HepG2 (cell line): ENCODE measurements around the gene FAM20C. TPM values are rescaled to one million over a fixed set of nuclear protein-coding genes. Genes with fewer than 3 reads are reported as not detected.

ENCODE experiments used
- ATAC-seq: fragments of 200-7000 bp; cut with Tn5 transposase; 3 replicates; pipeline ENCODE4 v1.9.1; 2020; ENCODE audit warnings: mild to moderate bottlenecking, moderate library complexity
- BruUV-seq: library from RNA; stranded (reverse); fragments of 400-500 nt; replicated peaks from 2 replicates; lab custom pipeline; 2021; lab: Mats Ljungman, UMichigan
- CTCF ChIA-PET: fragments of 300-600 bp; formaldehyde crosslinking; extraction: SDS; loops from one replicate; lab custom pipeline; 2021; ENCODE audit warnings: low total read pairs, inconsistent platforms, low intra/inter-chr PET ratio; lab: Yijun Ruan, JAX
- POLR2A ChIA-PET: fragments of 350-600 bp; sonication (Branson Sonifier 250); formaldehyde crosslinking; loops from one replicate; lab custom pipeline; 2020; ENCODE audit warnings: antibody characterized with exemption, inconsistent platforms; lab: Yijun Ruan, JAX
- DNase-seq: peaks from one replicate; pipeline ENCODE4 v3.0.0-alpha.2; 2015; ENCODE audit warnings: low spot score
- FAIRE-seq: peaks from 3 replicates; lab custom pipeline; 2011; peaks lifted over from hg19 to GRCh38; lab: Jason Lieb, UNC
- H2AFZ ChIP-seq: one replicate; pipeline ENCODE4 v1.6.1; 2011; ENCODE audit warnings: low read length, inconsistent platforms
- H3K27ac ChIP-seq: fragments of 300-600 bp; 3 replicates; pipeline ENCODE4 v1.8.0; 2011; ENCODE audit warnings: mixed run types, mild to moderate bottlenecking, mixed read lengths, low read length, inconsistent platforms; ENCODE audit not compliant: insufficient read depth; ENCODE audit errors: extremely low read length
- H3K27me3 ChIP-seq, 2 experiments: fragments of 200-600 bp in 1 of 2; 2 replicates in 1 of 2; 3 replicates in 1 of 2; pipeline versions ENCODE4 v1.6.0 to v1.8.0; 2011; ENCODE audit warnings: low read length in 2 of 2, mild to moderate bottlenecking in 2 of 2, moderate library complexity in 2 of 2, inconsistent platforms in 1 of 2; ENCODE audit not compliant: insufficient read depth in 2 of 2, control insufficient read depth in 1 of 2
- H3K36me3 ChIP-seq, 2 experiments: fragments of 200-600 bp in 1 of 2; replicated peaks in 1 of 2; 2 replicates in 1 of 2; 3 replicates in 1 of 2; pipeline versions ENCODE4 v1.5.1 to v1.8.0; 2011; ENCODE audit warnings: low read length in 2 of 2, inconsistent platforms in 1 of 2; ENCODE audit not compliant: insufficient read depth in 2 of 2, control insufficient read depth in 1 of 2
- H3K4me1 ChIP-seq: 2 replicates; pipeline ENCODE4 v1.5.1; 2012; ENCODE audit warnings: low read length, inconsistent platforms; ENCODE audit not compliant: insufficient read depth
- H3K4me2 ChIP-seq: 2 replicates; pipeline ENCODE4 v1.6.0; 2011; ENCODE audit warnings: low read depth, low read length, inconsistent platforms
- H3K4me3 ChIP-seq, 3 experiments: fragments of 200-600 bp in 1 of 3; sonication (generic), shearing (Covaris generic) in 1 of 3; replicated peaks in 1 of 3; 2 replicates each; pipeline ENCODE4 v1.5.1; 2011 to 2016; ENCODE audit warnings: low read length in 3 of 3, inconsistent platforms in 2 of 3, low read depth in 2 of 3, mild to moderate bottlenecking in 2 of 3, control low read depth in 1 of 3, mixed read lengths in 1 of 3; ENCODE audit not compliant: insufficient read depth in 1 of 3
- H3K79me2 ChIP-seq: one replicate; pipeline ENCODE4 v1.6.1; 2011; ENCODE audit warnings: low read length, inconsistent platforms; ENCODE audit not compliant: insufficient read depth
- H3K9ac ChIP-seq: 2 replicates; pipeline ENCODE4 v1.6.0; 2011; ENCODE audit warnings: mild to moderate bottlenecking, low read depth, low read length, inconsistent platforms; ENCODE audit not compliant: insufficient read depth
- H3K9me3 ChIP-seq: 2 replicates; pipeline ENCODE4 v1.5.1; 2012; ENCODE audit warnings: mild to moderate bottlenecking, low read length
- H4K20me1 ChIP-seq: 2 replicates; pipeline ENCODE4 v1.6.0; 2011; ENCODE audit warnings: inconsistent platforms, mild to moderate bottlenecking, low read length, moderate library complexity; ENCODE audit not compliant: insufficient read depth
- KDM1A ChIP-seq: IDR thresholded peaks from 2 replicates; pipeline ENCODE4 v1.6.1; 2016; ENCODE audit warnings: missing compliant biosample characterization
- RFXAP ChIP-seq: sonication (generic); formaldehyde crosslinking; IDR thresholded peaks from 2 replicates; pipeline ENCODE4 v1.4.0; 2020; ENCODE audit warnings: missing genetic modification reagents, borderline replicate concordance
- WGBS: methylation state at CpG from one replicate; pipeline ENCODE4 v1.1.6; 2017; ENCODE audit warnings: low lambda C conversion rate; 5-methylcytosine and 5-hydroxymethylcytosine counted together
- in situ Hi-C: cut with HindIII; loops from 2 replicates; pipeline ENCODE4 v1.10.0; 2017; ENCODE audit warnings: low pct_unique_long_range_greater_than_20kb; ENCODE audit not compliant: extremely low pct_ligation_motif_present
- intact Hi-C: fragments of 100-400 bp; cut with micrococcal nuclease; formaldehyde crosslinking; loops from one replicate; pipeline ENCODE4 v1.10.0; 2022; ENCODE audit not compliant: unreplicated experiment
- polyA plus RNA-seq, 8 experiments: library from polyadenylated mRNA; depleted of rRNA in 3 of 8; stranded (reverse) in 7 of 8; unstranded in 1 of 8; fragments of >200 nt; fragmentation: Illumina TruSeq in 4 of 8; extraction: Trizol in 4 of 8; gene quantifications; 2 replicates each; pipeline versions ENCODE4 v1.2.1 to v1.2.3, GENCODE V29; 2011 to 2016; ENCODE audit warnings: low read depth in 4 of 8, missing spikeins in 1 of 8, mixed read lengths in 1 of 8; ENCODE audit not compliant: insufficient read depth in 1 of 8
- total RNA-seq, 5 experiments: library from RNA; depleted of rRNA; stranded (reverse); fragments of >200 nt; fragmentation: Illumina TruSeq; extraction: Trizol; gene quantifications; 2 replicates each; pipeline ENCODE4 v1.2.3, GENCODE V29; 2016; ENCODE audit warnings: low read depth in 1 of 5
- TF ChIP-seq, protein P1 (sequence below): sonication (generic); formaldehyde crosslinking; conservative IDR thresholded peaks from 2 replicates; pipeline ENCODE4 v1.8.0; 2022; ENCODE audit warnings: missing genetic modification reagents

FAM20C gene
- total and polyA plus RNA-seq, 2 of the 13 experiments (the other 11 are each of a cell fraction or from before 2014, with no cell fraction given), result 11.9 to 19.9 TPM

DNA sequence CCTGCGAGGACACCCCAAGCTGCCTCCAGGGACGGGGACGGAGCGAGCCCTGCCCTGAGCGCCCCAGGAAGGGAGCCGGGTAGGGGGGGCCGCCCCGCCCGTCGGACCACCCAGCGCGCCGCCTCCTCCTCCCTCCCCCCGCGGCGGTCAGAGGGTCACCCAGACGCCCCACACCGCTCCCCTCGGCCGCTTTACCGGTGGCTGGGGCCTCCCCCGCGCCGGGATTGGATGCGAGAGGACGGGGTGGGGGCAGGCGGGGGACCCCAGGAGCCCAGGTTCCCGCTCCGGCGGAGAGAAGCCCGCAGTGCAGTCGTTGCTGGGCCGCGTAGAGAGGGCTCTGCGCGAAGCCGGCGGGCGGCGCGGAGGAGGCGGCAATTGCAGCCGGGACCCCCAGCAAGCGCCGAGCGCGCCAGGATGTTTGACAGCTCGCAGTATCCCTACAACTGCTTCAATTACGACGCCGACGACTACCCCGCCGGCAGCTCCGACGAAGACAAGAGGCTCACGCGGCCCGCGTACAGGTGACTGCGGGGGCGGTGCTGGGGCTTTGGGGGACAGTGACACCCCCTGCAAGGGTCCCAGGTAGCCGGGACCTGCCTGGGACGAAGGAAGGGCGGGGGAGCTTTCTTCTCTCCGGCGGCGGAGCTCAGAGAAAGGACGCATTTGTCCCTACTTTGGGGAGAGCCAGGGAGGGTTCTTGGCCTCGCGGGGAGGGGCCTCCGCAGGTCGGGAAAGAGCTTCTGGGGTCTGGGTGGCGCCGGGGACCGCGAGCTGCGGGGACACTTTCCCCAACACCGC lies 97.6 kb downstream of the FAM20C start, which contains the start of gene FOXL3:
Gene FOXL3 (plus strand): TSS at position 415 of the 798 bp plus-strand sequence. CDS start 0 bp downstream, at position 415.
- Histone ChIP-seq H3K4me2 (no peak within 1 kb of the TSS), H3K27ac (no peak within 1 kb of the TSS), H3K4me3 (no peak within 1 kb of the TSS), H3K4me1 (peaks cover 40% of the 10 kb centered on the region), H3K27me3 (peaks cover 4 to 31% of the 10 kb centered on the region in 2 experiments), H4K20me1 (no peaks in the 10 kb centered on the region), H3K9me3 (no peaks in the 10 kb centered on the region), H2AFZ (no peak within 1 kb of the TSS), H3K9ac (no peak within 1 kb of the TSS), H3K36me3 (no peaks in the 10 kb centered on the region), H3K79me2 (no peaks in the 10 kb centered on the region)
- no peak for FAIRE-seq
- no peak for ATAC-seq
- 93% methylated on average over 51 of the region's 79 CpGs for WGBS
- no peak for DNase-seq
- BruUV-seq, result no TSS peak
- TF ChIP-seq RFXAP (CRISPR knock-in tag) (no peak), KDM1A (no peak)
- TF ChIP-seq, protein P1, sequence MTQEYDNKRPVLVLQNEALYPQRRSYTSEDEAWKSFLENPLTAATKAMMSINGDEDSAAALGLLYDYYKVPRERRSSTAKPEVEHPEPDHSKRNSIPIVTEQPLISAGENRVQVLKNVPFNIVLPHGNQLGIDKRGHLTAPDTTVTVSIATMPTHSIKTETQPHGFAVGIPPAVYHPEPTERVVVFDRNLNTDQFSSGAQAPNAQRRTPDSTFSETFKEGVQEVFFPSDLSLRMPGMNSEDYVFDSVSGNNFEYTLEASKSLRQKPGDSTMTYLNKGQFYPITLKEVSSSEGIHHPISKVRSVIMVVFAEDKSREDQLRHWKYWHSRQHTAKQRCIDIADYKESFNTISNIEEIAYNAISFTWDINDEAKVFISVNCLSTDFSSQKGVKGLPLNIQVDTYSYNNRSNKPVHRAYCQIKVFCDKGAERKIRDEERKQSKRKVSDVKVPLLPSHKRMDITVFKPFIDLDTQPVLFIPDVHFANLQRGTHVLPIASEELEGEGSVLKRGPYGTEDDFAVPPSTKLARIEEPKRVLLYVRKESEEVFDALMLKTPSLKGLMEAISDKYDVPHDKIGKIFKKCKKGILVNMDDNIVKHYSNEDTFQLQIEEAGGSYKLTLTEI (CRISPR knock-in tag), result no peak
- intact Hi-C loops, result no loop called here
- in situ Hi-C loops, result no loop called here
- ChIA-PET CTCF (no interaction called here), POLR2A (no interaction called here)
